Neural cell (in vitro differentiated cells): ENCODE measurements around the gene POLH. TPM values are rescaled to one million over a fixed set of nuclear protein-coding genes. Genes with fewer than 3 reads are reported as not detected.

ENCODE experiments used
- H2AFZ ChIP-seq: fragments of 200-600, 300-800 bp; sonication (generic), shearing (Covaris generic); 2 replicates; pipeline ENCODE4 v1.6.0; 2014; ENCODE audit warnings: low read depth, mild to moderate bottlenecking, antibody characterized with exemption, low read length, moderate library complexity
- H3F3A ChIP-seq: fragments of 200-600 bp; shearing (Covaris generic); 2 replicates; pipeline ENCODE4 v1.6.1; 2016; ENCODE audit warnings: mild to moderate bottlenecking, moderate library complexity, mixed read lengths, antibody characterized with exemption, low read length; ENCODE audit not compliant: insufficient read depth, poor library complexity, severe bottlenecking
- H3K27ac ChIP-seq: fragments of 200-600, 300-800 bp; sonication (generic), shearing (Covaris generic); 2 replicates; pipeline ENCODE4 v1.5.1; 2014; ENCODE audit warnings: mild to moderate bottlenecking, low read length, moderate library complexity
- H3K27me3 ChIP-seq: fragments of 300-800, 200-600 bp; sonication (generic), shearing (Covaris generic); 2 replicates; pipeline ENCODE4 v1.6.0; 2014; ENCODE audit warnings: mild to moderate bottlenecking, low read depth, low read length, moderate library complexity; ENCODE audit not compliant: insufficient read depth
- H3K36me3 ChIP-seq: fragments of 300-800, 200-600 bp; sonication (generic), shearing (Covaris generic); 2 replicates; pipeline ENCODE4 v1.5.1; 2014; ENCODE audit warnings: mild to moderate bottlenecking, antibody characterized with exemption, low read length, moderate library complexity; ENCODE audit not compliant: insufficient read depth
- H3K4me2 ChIP-seq: fragments of 300-800, 200-600 bp; sonication (generic), shearing (Covaris generic); 2 replicates; pipeline ENCODE4 v1.6.0; 2014; ENCODE audit warnings: mild to moderate bottlenecking, low read length
- H3K4me3 ChIP-seq: fragments of 300-800, 200-600 bp; sonication (generic), shearing (Covaris generic); 2 replicates; pipeline ENCODE4 v1.5.1; 2014; ENCODE audit warnings: mild to moderate bottlenecking, low read length, moderate library complexity
- H3K79me2 ChIP-seq: fragments of 200-600 bp; shearing (Covaris generic); replicated peaks from 2 replicates; pipeline ENCODE4 v1.6.0; 2014; ENCODE audit warnings: mild to moderate bottlenecking, low read length, moderate library complexity; ENCODE audit not compliant: insufficient read depth
- H3K9ac ChIP-seq: fragments of 300-800, 200-600 bp; sonication (generic), shearing (Covaris generic); 2 replicates; pipeline ENCODE4 v1.6.1; 2016; ENCODE audit warnings: mild to moderate bottlenecking, low read length, mixed read lengths
- H3K9me2 ChIP-seq: fragments of 200-600 bp; shearing (Covaris generic); 2 replicates; pipeline ENCODE4 v1.6.1; 2016; ENCODE audit warnings: mild to moderate bottlenecking, low read length, mixed read lengths; ENCODE audit not compliant: insufficient read depth
- H3K9me3 ChIP-seq: fragments of 200-600, 300-800 bp; sonication (generic), shearing (Covaris generic); 2 replicates; pipeline ENCODE4 v1.6.1; 2016; ENCODE audit warnings: mild to moderate bottlenecking, mixed run types, low read length, moderate library complexity, mixed read lengths
- H4K20me1 ChIP-seq: fragments of 200-600 bp; shearing (Covaris generic); 2 replicates; pipeline ENCODE4 v1.6.1; 2016; ENCODE audit warnings: mild to moderate bottlenecking, mixed run types; ENCODE audit not compliant: insufficient read depth
- EP300 ChIP-seq: fragments of 450-650 bp; conservative IDR thresholded peaks from 2 replicates; pipeline ENCODE4 v1.6.1; 2014; ENCODE audit warnings: antibody characterized with exemption, mild to moderate bottlenecking, moderate library complexity; ENCODE audit not compliant: poor library complexity, severe bottlenecking
- EZH2 ChIP-seq: fragments of 200-600, 300-800 bp; shearing (Covaris generic), sonication (generic); IDR thresholded peaks from 2 replicates; pipeline ENCODE4 v1.6.1; 2014; ENCODE audit warnings: antibody characterized with exemption, low read length, borderline replicate concordance, mild to moderate bottlenecking; ENCODE audit not compliant: insufficient read depth, poor library complexity, severe bottlenecking
- MXI1 ChIP-seq: fragments of 450-650 bp; conservative IDR thresholded peaks from 2 replicates; pipeline ENCODE4 v1.6.1; 2014; ENCODE audit warnings: antibody characterized with exemption, mild to moderate bottlenecking; ENCODE audit not compliant: poor library complexity, severe bottlenecking
- POLR2AphosphoS5 ChIP-seq: IDR thresholded peaks from 2 replicates; pipeline ENCODE4 v1.6.1; 2012
- RAD21 ChIP-seq: fragments of 450-650 bp; conservative IDR thresholded peaks from 2 replicates; pipeline ENCODE4 v1.6.1; 2014; ENCODE audit warnings: antibody characterized with exemption, mild to moderate bottlenecking, moderate library complexity
- SMC3 ChIP-seq: fragments of 450-650 bp; conservative IDR thresholded peaks from 2 replicates; pipeline ENCODE4 v1.6.1; 2014; ENCODE audit warnings: antibody characterized with exemption, mild to moderate bottlenecking, moderate library complexity; ENCODE audit not compliant: poor library complexity
- TAF1 ChIP-seq: IDR thresholded peaks from 2 replicates; pipeline ENCODE4 v1.6.1; 2012; ENCODE audit warnings: low read depth
- polyA plus RNA-seq: library from polyadenylated mRNA; depleted of rRNA; stranded (reverse); fragments of >200 nt; gene quantifications from 2 replicates; pipeline ENCODE4 v1.2.3, GENCODE V29; 2014
- TF ChIP-seq, protein P1 (sequence below): fragments of 450-650 bp; IDR thresholded peaks from 2 replicates; pipeline ENCODE4 v1.5.1; 2014; ENCODE audit warnings: antibody characterized with exemption, mild to moderate bottlenecking, moderate library complexity; ENCODE audit not compliant: poor library complexity, severe bottlenecking
- TF ChIP-seq, protein P2 (sequence below): IDR thresholded peaks from 2 replicates; pipeline ENCODE4 v1.6.1; 2012; ENCODE audit warnings: borderline replicate concordance

POLH gene
- polyA plus RNA-seq, 1 donor from 2014 or later: 6.5 TPM

DNA sequence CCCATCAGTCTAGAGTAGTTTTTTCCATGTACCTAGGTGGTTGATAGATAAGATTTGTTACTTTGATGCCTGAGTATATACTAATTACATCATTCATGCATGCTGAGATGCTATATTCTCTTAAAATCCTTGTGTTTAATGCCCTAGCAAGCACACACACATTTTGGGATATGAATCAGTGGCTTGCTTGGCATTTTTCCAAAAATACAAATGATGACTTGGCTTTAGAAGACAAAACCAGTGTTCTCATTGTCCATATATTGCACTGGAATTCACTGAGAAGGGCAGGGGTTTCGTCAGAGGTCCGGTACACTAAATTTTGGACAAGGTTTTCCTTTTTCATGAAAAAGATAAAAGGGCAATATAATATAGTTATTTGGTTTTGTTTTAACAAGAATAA, 28.2 kb downstream of the POLH start:
- Histone ChIP-seq H3F3A (no peaks in the 10 kb centered on the region), H3K9me3 (no peaks in the 10 kb centered on the region), H3K27me3 (no peaks in the 10 kb centered on the region), H3K79me2 (no peaks in the 10 kb centered on the region), H3K4me3 (no peak overlapping the region), H2AFZ (no peak overlapping the region), H3K36me3 (peaks cover 3% of the 10 kb centered on the region), H3K4me2 (no peak overlapping the region), H4K20me1 (no peaks in the 10 kb centered on the region), H3K27ac (no peak overlapping the region), H3K9ac (no peak overlapping the region), H3K9me2 (no peaks in the 10 kb centered on the region)
- no peak for TF ChIP-seq TAF1

DNA sequence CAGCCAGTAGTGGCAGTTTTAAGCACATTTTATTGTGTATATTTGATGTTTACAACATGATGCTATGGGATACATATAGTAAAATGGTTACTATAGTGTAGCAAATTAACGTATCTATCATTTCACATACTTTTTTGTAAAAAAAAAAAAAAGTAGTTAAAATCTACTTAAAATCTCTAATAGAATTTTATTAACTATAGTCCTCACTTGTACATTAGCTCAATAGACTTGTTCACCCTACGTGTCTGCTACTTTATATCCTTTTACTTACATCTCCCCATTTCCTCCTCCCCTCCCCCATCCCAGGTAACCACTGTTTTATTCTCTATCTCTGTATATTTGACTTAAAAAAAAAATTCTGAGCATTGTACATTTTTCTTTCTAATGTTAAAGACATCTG, 30.0 kb downstream of the POLH start:
- Histone ChIP-seq H3K9ac (no peak overlapping the region), H3K36me3 (peaks cover 3% of the 10 kb centered on the region), H3K4me2 (no peak overlapping the region), H3K79me2 (no peaks in the 10 kb centered on the region), H3K9me3 (no peaks in the 10 kb centered on the region), H2AFZ (no peak overlapping the region), H3F3A (no peaks in the 10 kb centered on the region), H3K4me3 (no peak overlapping the region), H3K27me3 (no peaks in the 10 kb centered on the region), H4K20me1 (no peaks in the 10 kb centered on the region), H3K27ac (no peak overlapping the region), H3K9me2 (no peaks in the 10 kb centered on the region)
- TF ChIP-seq EZH2 (no peak), MXI1 (no peak), TAF1 (no peak)
- TF ChIP-seq, protein P1, sequence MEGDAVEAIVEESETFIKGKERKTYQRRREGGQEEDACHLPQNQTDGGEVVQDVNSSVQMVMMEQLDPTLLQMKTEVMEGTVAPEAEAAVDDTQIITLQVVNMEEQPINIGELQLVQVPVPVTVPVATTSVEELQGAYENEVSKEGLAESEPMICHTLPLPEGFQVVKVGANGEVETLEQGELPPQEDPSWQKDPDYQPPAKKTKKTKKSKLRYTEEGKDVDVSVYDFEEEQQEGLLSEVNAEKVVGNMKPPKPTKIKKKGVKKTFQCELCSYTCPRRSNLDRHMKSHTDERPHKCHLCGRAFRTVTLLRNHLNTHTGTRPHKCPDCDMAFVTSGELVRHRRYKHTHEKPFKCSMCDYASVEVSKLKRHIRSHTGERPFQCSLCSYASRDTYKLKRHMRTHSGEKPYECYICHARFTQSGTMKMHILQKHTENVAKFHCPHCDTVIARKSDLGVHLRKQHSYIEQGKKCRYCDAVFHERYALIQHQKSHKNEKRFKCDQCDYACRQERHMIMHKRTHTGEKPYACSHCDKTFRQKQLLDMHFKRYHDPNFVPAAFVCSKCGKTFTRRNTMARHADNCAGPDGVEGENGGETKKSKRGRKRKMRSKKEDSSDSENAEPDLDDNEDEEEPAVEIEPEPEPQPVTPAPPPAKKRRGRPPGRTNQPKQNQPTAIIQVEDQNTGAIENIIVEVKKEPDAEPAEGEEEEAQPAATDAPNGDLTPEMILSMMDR: no peak

DNA sequence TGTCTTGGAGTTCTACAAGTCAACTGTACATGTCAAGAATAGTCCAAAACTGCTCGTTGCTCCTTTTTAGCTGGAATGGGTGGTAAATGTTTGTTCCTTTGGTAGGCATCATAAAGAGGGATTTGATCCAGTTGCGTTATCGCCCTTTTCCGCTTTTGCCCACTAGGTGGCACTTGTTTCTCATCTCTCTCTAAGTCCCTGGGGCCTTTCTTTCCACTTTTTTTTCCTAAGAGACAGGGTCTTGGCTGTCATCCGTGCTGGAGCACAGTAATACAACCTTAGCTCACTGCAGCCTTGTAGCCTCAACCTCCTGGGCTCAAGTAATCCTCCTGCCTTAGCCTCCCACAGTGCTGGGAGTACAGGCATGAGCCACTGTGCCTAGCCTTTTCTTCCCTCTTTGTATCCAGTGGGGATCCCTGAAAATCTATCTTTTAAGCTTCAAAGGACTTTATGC, 32.4 kb downstream of the POLH start:
- Histone ChIP-seq H3F3A (no peaks in the 10 kb centered on the region), H3K27me3 (no peaks in the 10 kb centered on the region), H3K9me2 (no peaks in the 10 kb centered on the region), H2AFZ (no peak overlapping the region), H3K36me3 (no peaks in the 10 kb centered on the region), H3K79me2 (no peaks in the 10 kb centered on the region), H4K20me1 (no peaks in the 10 kb centered on the region), H3K4me2 (no peak overlapping the region), H3K9me3 (no peaks in the 10 kb centered on the region), H3K4me3 (no peak overlapping the region), H3K9ac (no peak overlapping the region), H3K27ac (no peak overlapping the region)
- TF ChIP-seq SMC3 (peak; percentile 75), MXI1 (no peak), POLR2AphosphoS5 (no peak), RAD21 (peak; percentile 69), EP300 (no peak), TAF1 (no peak), EZH2 (no peak)
- TF ChIP-seq, protein P1: peak; percentile 84
- TF ChIP-seq, protein P2, sequence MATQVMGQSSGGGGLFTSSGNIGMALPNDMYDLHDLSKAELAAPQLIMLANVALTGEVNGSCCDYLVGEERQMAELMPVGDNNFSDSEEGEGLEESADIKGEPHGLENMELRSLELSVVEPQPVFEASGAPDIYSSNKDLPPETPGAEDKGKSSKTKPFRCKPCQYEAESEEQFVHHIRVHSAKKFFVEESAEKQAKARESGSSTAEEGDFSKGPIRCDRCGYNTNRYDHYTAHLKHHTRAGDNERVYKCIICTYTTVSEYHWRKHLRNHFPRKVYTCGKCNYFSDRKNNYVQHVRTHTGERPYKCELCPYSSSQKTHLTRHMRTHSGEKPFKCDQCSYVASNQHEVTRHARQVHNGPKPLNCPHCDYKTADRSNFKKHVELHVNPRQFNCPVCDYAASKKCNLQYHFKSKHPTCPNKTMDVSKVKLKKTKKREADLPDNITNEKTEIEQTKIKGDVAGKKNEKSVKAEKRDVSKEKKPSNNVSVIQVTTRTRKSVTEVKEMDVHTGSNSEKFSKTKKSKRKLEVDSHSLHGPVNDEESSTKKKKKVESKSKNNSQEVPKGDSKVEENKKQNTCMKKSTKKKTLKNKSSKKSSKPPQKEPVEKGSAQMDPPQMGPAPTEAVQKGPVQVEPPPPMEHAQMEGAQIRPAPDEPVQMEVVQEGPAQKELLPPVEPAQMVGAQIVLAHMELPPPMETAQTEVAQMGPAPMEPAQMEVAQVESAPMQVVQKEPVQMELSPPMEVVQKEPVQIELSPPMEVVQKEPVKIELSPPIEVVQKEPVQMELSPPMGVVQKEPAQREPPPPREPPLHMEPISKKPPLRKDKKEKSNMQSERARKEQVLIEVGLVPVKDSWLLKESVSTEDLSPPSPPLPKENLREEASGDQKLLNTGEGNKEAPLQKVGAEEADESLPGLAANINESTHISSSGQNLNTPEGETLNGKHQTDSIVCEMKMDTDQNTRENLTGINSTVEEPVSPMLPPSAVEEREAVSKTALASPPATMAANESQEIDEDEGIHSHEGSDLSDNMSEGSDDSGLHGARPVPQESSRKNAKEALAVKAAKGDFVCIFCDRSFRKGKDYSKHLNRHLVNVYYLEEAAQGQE: peak; percentile 25
